Keratinocyte (primary cell): ENCODE measurements around the gene SYNJ2. TPM values are rescaled to one million over a fixed set of nuclear protein-coding genes. Genes with fewer than 3 reads are reported as not detected.

Experiments used
- DNase-seq: peaks from one replicate; pipeline ENCODE4 v3.0.0-alpha.2; 2011; ENCODE audit warnings: low read depth, missing footprints, low spot score
- FAIRE-seq: peaks from 2 replicates; lab custom pipeline; 2011; peaks lifted over from hg19 to GRCh38; lab: Jason Lieb, UNC
- H2AFZ ChIP-seq: 2 replicates; pipeline ENCODE4 v1.6.0; 2012; ENCODE audit warnings: low read length, control low read depth, inconsistent platforms; ENCODE audit not compliant: control insufficient read depth
- H3K27ac ChIP-seq: 2 replicates; pipeline ENCODE4 v1.5.1; 2011; ENCODE audit warnings: low read length; ENCODE audit not compliant: control insufficient read depth, insufficient read depth
- H3K27me3 ChIP-seq: 3 replicates; pipeline ENCODE4 v1.6.0; 2011; ENCODE audit warnings: low read length; ENCODE audit not compliant: control insufficient read depth, insufficient read depth; ENCODE audit errors: extremely low read depth
- H3K36me3 ChIP-seq, 2 experiments: 2 replicates in 1 of 2; 3 replicates in 1 of 2; pipeline ENCODE4 v1.5.1; 2011; ENCODE audit warnings: low read length in 2 of 2, mild to moderate bottlenecking in 1 of 2; ENCODE audit not compliant: control insufficient read depth in 2 of 2, insufficient read depth in 2 of 2; ENCODE audit errors: extremely low read depth in 1 of 2
- H3K4me1 ChIP-seq: 3 replicates; pipeline ENCODE4 v1.5.1; 2011; ENCODE audit warnings: low read length; ENCODE audit not compliant: control insufficient read depth, insufficient read depth; ENCODE audit errors: extremely low read depth
- H3K4me2 ChIP-seq: 3 replicates; pipeline ENCODE4 v1.6.0; 2011; ENCODE audit warnings: low read depth, low read length; ENCODE audit not compliant: control insufficient read depth, insufficient read depth; ENCODE audit errors: extremely low read depth
- H3K4me3 ChIP-seq, 3 experiments: fragments of 200-600 bp in 1 of 3; sonication (generic) in 1 of 3; 2 replicates in 2 of 3; 3 replicates in 1 of 3; pipeline ENCODE4 v1.5.1; 2011 to 2016; ENCODE audit warnings: low read length in 3 of 3, mild to moderate bottlenecking in 3 of 3, control low read depth in 2 of 3, inconsistent platforms in 1 of 3, low read depth in 1 of 3, mixed read lengths in 1 of 3, mixed run types in 1 of 3, moderate library complexity in 1 of 3; ENCODE audit not compliant: control insufficient read depth in 2 of 3, insufficient read depth in 2 of 3; ENCODE audit errors: extremely low read depth in 1 of 3
- H3K79me2 ChIP-seq: 2 replicates; pipeline ENCODE4 v1.6.0; 2012; ENCODE audit warnings: low read length; ENCODE audit not compliant: control insufficient read depth, insufficient read depth
- H3K9ac ChIP-seq: 3 replicates; pipeline ENCODE4 v1.6.0; 2011; ENCODE audit warnings: low read length; ENCODE audit not compliant: control insufficient read depth, insufficient read depth; ENCODE audit errors: extremely low read depth
- H3K9me1 ChIP-seq: 3 replicates; pipeline ENCODE4 v1.6.0; 2011; ENCODE audit warnings: low read length; ENCODE audit not compliant: control insufficient read depth, insufficient read depth; ENCODE audit errors: extremely low read depth
- H3K9me3 ChIP-seq: 2 replicates; pipeline ENCODE4 v1.5.1; 2012; ENCODE audit warnings: low read depth, low read length; ENCODE audit not compliant: control insufficient read depth
- H4K20me1 ChIP-seq: 3 replicates; pipeline ENCODE4 v1.6.0; 2011; ENCODE audit warnings: low read length; ENCODE audit not compliant: control insufficient read depth, insufficient read depth; ENCODE audit errors: extremely low read depth
- CTCF ChIP-seq, 3 experiments: IDR thresholded peaks in 1 of 3; conservative IDR thresholded peaks in 1 of 3; optimal IDR thresholded peaks in 1 of 3; 2 replicates in 2 of 3; 3 replicates in 1 of 3; pipeline versions ENCODE3 to v1.5.1; 2011; ENCODE audit warnings: low read length in 3 of 3, mild to moderate bottlenecking in 3 of 3, moderate library complexity in 2 of 3, control low read depth in 1 of 3, inconsistent platforms in 1 of 3; ENCODE audit not compliant: insufficient read depth in 2 of 3; ENCODE audit errors: extremely low read depth in 1 of 3
- EZH2 ChIP-seq: IDR thresholded peaks from one replicate; pipeline ENCODE4 v1.6.1; 2012; ENCODE audit warnings: inconsistent platforms, mild to moderate bottlenecking, low read length, moderate library complexity
- dilution Hi-C: fragments of 300-500 bp; cut with MboI; formaldehyde crosslinking; loops from one replicate; pipeline ENCODE4 v1.7.0; 2020; ENCODE audit warnings: low sequenced_read_pairs; ENCODE audit not compliant: extremely low pct_ligation_motif_present
- polyA plus RNA-seq, 5 experiments: library from polyadenylated mRNA; depleted of rRNA in 3 of 5; stranded (reverse) in 3 of 5; stranded (forward) in 1 of 5; unstranded in 1 of 5; fragments of >200 nt; gene quantifications; 1 replicate in 1 of 5; 2 replicates in 3 of 5; 3 replicates in 1 of 5; pipeline versions ENCODE4 v1.2.1 to v1.2.3, GENCODE V29; 2011 to 2012; ENCODE audit warnings: missing spikeins in 2 of 5, low read depth in 1 of 5, low replicate concordance in 1 of 5

SYNJ2 gene
- polyA plus RNA-seq, 1 donor (not counting 4 experiments of a cell fraction or from before 2014, with no cell fraction given), result 8.6 TPM

GRCh38 chr6:158059108-158059507, 77.4 kb downstream of the SYNJ2 start:
- Histone ChIP-seq H3K79me2 (no peaks in the 10 kb centered on the region), H3K27me3 (no peaks in the 10 kb centered on the region), H3K36me3 (peaks cover 2 to 9% of the 10 kb centered on the region in 2 experiments), H3K9ac (no peak overlapping the region), H3K9me1 (no peaks in the 10 kb centered on the region), H3K4me2 (no peak overlapping the region), H4K20me1 (no peaks in the 10 kb centered on the region), H3K4me3 (no peak overlapping the region), H3K9me3 (no peaks in the 10 kb centered on the region), H3K4me1 (peaks cover 36% of the 10 kb centered on the region), H3K27ac (no peak overlapping the region), H2AFZ (no peak overlapping the region)
- dilution Hi-C loops, result no loop called here
- TF ChIP-seq CTCF (optimal IDR thresholded peaks at IDR 0.05 in 1 of 3, IDR thresholded peaks at IDR 0.05 in 1 of 3, conservative IDR thresholded peaks at IDR 0.05 in 1 of 3; ENCODE audit: extremely low read depth in 1 of 3, insufficient read depth in 2 of 3, low read length in 3 of 3) (no peak), EZH2 (no peak)
- DNase-seq (no peak), FAIRE-seq (no peak)

- TF ChIP-seq CTCF (optimal IDR thresholded peaks at IDR 0.05 in 1 of 3, IDR thresholded peaks at IDR 0.05 in 1 of 3, conservative IDR thresholded peaks at IDR 0.05 in 1 of 3; ENCODE audit: extremely low read depth in 1 of 3, insufficient read depth in 2 of 3, low read length in 3 of 3) (no peak), EZH2 (no peak)
- Histone ChIP-seq H3K9ac (peak overlapping the region; percentile 68), H3K36me3 (peaks cover 2 to 9% of the 10 kb centered on the region in 2 experiments), H3K9me1 (no peaks in the 10 kb centered on the region), H3K4me1 (peaks cover 36% of the 10 kb centered on the region), H3K79me2 (no peaks in the 10 kb centered on the region), H3K27me3 (no peaks in the 10 kb centered on the region), H3K27ac (peak overlapping the region; percentile 90), H4K20me1 (no peaks in the 10 kb centered on the region), H3K4me3 (no peak overlapping the region), H2AFZ (peak overlapping the region; percentile 47), H3K9me3 (no peaks in the 10 kb centered on the region), H3K4me2 (peak overlapping the region; percentile 53)
- dilution Hi-C loops, result no loop called here
- FAIRE-seq, result peak; percentile 83
- DNase-seq, result peak; percentile 54
Observed at GRCh38 chr6:158060455-158061360, 79.0 kb downstream of the SYNJ2 start.
